HG03025 (cell line): Measurements from ENCODE around the gene HPSE2.

Experiments used
- ATAC-seq: cut with Tn5 transposase; IDR thresholded peaks from one replicate; pipeline ENCODE4 v1.9.1; 2021; ENCODE audit warnings: mild to moderate bottlenecking, moderate library complexity; ENCODE audit not compliant: unreplicated experiment, low FRiP score

The HPSE2 gene

DNA sequence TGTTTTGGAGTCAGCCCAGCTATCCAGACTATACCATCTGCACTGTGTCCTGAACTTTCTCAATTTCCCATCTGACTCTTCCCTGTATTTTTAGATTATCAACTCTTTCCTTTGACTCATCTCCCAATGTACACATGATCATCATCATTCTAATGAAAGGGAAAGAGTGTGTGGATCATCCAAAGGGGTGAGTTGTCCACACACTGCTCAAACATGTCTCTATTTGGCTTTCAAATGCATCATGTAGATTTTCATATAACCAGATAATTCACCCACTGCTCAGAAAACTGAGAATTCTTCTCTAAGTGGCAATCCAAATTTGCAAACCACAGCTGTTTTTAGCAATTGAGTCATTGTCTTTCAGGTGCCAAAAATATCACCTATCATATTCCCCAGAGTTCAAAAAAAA lies 598.7 kb downstream of the HPSE2 start:
- no peak for ATAC-seq

DNA sequence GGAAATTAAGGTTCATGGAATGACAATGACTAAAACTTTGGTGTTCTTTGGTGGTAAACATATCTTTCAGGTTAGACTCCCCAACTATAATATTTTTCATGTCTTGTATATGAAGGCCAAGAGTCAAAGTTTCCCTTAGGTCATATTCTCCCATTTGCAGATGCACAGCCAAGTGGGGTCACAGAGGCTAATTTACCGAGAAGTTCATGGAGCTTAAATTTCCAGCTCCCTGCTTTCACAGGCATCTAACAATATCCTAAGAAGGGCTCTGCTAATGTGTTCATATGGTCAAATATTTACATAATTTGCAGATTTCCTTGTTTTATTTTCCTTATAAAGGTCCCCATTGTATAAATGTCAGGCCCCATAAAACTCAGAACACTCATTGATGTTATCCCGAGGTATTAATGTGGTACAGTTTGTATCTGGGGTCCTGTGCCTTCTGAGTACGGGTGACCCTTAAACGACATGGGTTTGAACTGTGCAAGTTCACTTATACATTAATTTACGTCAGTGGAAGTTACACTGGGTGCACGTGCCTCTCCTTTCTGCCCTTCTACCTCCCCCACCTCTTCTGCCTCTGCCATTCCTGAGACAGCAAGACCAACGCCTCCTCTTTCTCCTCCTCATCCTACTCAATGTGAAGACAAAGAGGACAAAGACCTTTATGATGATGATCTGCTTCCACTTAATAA lies 603.0 kb downstream of the HPSE2 start:
- ATAC-seq: no peak

DNA sequence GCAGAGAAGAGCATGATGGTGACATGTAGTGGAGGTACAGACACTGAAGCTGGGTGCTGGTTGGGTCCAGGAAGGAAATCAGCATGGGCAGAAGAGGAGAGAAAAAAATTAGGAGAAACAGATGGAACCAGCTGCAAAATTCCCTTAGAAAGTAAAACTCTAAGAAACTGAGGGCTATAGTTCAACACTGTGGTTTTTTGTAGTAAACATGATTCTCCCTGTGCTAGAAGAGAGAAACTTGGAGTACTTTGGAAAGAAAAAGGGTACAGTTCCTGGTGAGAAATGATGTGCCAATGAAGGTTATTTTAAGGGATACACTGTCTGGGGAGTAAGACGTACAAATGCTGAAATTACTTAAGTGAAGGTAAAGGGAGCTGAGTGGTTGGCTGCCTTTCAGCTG lies 607.4 kb downstream of the HPSE2 start:
- ATAC-seq: no peak

DNA sequence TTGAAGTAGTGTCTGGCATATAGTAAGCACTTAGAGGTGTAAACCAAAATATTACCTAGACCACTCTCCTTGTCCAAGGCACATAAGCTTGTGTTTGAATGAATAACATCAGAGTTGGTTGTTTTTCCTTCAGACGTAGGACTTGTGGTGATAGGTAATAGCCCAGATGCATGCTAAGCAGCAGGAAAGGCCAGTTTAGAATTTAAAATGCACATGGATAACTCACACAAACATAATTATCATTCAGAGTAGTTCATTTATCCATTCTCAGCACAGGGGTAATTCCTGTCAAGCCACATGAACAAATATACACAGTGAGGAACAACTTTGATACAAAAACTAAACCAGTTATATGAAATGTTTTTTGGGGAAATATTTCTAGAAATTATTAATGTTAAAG lies 607.9 kb downstream of the HPSE2 start:
- no peak for ATAC-seq

GRCh38 chr10:98624963-98625362 lies 610.7 kb downstream of the HPSE2 start:
- no peak for ATAC-seq

DNA sequence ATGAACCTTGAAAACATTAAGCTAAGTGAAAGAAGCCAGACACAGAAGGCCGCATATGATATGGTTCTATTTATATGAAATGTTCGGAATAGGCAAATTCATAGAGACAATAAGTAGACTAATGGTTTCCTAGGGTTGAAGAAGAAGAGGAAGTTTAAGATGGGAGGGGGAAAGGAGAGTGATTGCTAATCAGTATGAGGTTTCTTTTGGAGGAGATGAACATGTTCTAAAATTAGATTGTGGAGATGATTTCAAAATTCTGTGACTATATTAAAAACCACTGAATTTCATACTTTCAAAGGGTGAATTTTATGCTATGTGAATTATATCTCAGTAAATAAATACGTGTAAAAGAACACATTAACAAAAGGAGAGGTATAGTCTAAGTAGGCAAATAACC lies 612.5 kb downstream of the HPSE2 start:
- no peak for ATAC-seq

GRCh38 chr10:98621630-98622029 lies 614.0 kb downstream of the HPSE2 start:
- no peak for ATAC-seq

DNA sequence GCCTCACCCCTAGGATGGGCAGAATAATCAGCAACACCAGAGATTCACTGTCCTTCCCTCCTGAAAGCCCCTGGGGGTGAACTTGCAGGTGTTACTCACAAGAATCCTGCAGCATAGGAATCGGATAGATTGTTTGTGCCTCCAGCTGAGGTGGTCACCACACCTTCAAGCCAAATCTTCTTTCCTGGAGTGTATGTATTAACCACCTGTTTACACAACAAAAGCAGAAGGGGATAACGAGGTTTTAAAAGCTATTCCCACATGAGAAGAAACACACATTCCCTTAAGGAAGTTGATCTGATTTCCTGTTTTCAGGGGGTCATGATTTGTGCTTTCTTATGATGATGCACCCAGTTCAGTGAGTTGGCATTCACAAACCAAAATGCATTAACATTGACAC lies 615.1 kb downstream of the HPSE2 start:
- ATAC-seq: no peak

GRCh38 chr10:98619446-98619845 lies 616.2 kb downstream of the HPSE2 start:
- ATAC-seq: no peak

DNA sequence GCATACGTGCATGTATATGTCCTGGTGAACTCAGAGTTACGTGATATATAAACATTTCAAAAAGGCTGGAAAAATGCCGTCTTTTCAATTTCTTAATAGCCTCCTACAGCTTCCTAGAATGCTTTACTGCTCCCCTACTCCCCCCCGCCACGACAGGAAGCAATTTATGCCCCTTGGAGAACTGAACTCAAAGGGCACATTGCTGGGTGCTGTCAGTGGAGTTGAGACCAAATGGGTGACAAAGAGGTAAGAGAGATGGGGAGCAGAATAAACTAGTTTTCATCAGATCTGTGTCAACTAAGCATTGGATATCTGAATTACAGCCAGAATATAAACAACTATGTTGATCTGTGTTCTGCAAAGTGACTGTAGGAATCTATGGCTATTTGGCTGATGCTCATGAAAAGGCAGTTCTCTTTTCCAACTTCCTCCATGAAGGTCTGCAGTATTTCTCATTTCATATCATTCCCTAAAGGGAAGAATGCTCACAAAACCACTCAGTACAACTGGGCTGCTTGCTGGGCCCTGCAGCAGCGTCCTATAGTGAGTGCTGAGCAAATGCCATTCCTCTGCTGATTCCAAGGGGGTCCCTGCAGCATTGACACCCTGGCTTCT lies 617.6 kb downstream of the HPSE2 start:
- no peak for ATAC-seq

- ATAC-seq: no peak
Measured at GRCh38 chr10:98613446-98613845, 622.2 kb downstream of the HPSE2 start.

GRCh38 chr10:98611436-98611835 lies 624.2 kb downstream of the HPSE2 start:
- ATAC-seq: no peak

GRCh38 chr10:98610836-98611235 lies 624.8 kb downstream of the HPSE2 start:
- no peak for ATAC-seq

- no peak for ATAC-seq
Measured at GRCh38 chr10:98610301-98610700, 625.4 kb downstream of the HPSE2 start.

DNA sequence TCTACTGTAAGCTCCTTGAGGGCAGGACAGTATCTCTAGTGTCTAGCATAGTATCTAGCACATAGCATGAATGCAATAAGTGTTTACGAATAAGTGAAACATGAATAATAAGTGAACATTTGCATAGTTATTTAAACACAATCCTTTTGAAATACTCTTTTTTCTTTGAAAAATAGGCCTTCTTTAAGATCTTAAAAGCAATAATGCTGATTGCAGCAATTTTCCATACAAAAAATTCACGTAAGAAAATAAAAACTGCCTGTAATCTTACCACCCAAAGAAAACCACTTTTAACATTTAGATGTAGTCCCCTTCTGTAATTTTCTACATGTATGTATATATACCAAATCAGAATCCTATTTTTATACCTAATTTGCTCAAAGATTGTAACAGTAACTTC lies 626.4 kb downstream of the HPSE2 start:
- ATAC-seq: no peak

DNA sequence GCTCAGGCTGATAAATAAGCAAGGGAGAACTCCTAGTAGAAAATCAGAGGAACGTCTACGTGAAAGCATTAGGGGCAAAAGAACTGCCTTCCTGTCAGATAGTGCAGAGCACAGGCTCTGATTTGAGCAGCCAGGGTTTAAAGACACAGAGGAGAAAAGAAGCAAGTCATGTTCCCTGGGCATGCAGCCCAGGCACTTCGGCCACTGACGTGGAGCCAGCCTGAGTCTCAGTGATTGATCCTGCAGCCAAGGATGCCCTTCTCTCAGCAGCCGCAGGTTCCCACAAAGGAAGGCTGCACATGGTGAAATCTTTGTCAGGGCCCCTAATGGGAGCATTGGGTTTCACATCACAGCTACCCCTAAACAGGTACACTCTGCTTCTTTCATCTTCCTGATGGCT lies 627.2 kb downstream of the HPSE2 start:
- no peak for ATAC-seq

- ATAC-seq: no peak
Measured at GRCh38 chr10:98602224-98602623, 633.4 kb downstream of the HPSE2 start.

GRCh38 chr10:98599032-98599610 lies 636.5 kb downstream of the HPSE2 start:
- ATAC-seq: no peak

DNA sequence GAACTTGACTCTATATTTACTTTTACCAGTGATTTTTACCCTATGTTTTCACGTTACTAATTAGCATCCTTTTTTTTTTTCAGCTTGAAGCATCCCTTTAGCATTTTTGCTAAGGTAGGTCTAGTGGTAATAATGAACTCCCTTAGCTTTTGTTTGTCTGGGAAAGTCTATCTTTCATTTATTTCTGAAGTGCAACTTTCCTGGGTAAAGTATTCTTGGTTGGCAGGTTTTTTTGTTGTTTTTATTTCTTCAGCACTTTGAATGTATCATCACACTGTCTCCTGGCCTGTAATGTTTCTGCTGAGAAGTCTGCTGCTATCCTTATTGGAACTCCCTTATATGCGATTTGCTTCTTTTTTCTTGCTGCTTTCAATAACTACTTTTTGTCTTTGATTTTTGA lies 639.2 kb downstream of the HPSE2 start:
- no peak for ATAC-seq

DNA sequence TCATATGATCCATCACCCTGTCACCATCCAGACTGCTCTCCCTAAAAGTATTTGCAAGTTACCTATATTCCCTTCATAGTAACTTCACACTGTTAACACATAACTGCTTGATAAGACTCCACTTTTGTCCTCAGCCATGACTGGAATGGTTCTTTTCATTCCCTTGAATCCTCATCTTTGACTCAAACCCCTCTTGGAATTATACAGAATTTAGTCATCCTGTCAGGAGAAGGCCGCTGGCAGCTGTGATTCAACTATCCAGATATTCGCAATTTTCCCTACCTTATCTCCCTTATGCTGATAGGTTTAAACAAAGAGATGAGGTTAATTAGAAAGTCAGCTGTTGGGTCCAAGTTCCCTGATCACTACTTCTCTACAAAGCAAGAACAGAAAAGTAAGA lies 646.0 kb downstream of the HPSE2 start:
- no peak for ATAC-seq

DNA sequence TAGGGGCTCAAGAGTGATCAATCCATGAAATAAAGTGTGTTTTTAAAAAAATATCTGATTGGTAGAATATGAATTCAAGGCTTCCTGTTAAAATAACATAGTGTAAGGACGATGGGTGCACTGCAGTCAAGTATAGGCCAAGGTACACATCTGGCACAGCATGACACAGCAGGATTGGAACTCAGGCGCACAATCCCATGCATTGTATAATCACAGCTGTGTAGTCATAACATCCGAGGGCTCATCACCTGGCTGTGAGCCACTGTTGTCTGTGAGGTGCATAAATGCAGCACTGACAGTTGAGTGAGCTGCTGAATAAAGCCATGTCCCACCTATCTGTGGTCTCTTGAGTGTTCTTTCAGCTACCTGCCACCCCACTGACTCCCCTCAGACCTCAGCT lies 646.6 kb downstream of the HPSE2 start:
- ATAC-seq: no peak

DNA sequence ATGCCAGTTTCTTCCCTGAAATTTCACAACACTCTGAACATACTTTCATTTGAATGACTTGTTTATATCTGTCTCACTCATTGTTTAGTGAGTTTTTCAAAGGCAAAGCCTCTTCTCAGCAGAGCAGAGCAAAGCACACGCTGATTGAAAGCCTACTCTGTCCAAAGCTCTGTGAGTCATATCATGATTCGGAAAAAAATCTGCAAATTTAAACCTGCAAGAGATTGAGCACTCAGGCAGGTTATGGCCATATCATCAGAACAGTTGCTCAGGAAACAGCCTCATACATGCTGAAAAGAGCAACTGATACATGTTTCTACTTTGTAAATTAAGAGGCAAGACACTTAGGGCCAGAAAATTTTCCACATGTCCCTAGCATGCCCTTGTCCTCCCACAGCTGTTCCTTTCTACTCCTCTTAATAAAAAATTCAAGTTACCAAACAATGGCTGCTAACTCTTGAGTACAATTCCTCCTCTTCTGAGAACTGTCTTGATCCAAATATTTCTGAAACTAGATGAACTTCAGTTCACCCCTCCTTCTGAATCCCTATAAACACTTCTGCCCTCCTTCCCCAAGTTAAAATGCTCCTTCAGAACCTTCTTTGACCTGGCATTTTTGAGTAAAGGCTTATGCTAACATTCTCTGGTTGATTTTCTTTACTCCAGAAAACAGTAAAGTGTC lies 648.4 kb downstream of the HPSE2 start:
- no peak for ATAC-seq
